PC-3 (cell line): Measurements from ENCODE around the gene GRIP1. TPM values are rescaled to one million over a fixed set of nuclear protein-coding genes. Genes with fewer than 3 reads are reported as not detected.

Experiments
- ATAC-seq: fragments of 200-7000 bp; cut with Tn5 transposase; 2 replicates; pipeline ENCODE4 v1.9.1; 2020; ENCODE audit warnings: mild to moderate bottlenecking, moderate library complexity
- BruUV-seq: library from RNA; stranded (reverse); fragments of 400-500 nt; replicated peaks from 2 replicates; lab custom pipeline; 2021; lab: Mats Ljungman, UMichigan
- CTCF ChIA-PET: fragments of 300-600 bp; sonication (Branson Sonifier 250); formaldehyde crosslinking; loops from one replicate; lab custom pipeline; 2022; ENCODE audit warnings: antibody characterized with exemption; lab: Charles Lee
- POLR2A ChIA-PET: fragments of 300-600 bp; sonication (Branson Sonifier 250); formaldehyde crosslinking; loops from one replicate; lab custom pipeline; 2022; ENCODE audit warnings: antibody characterized with exemption; ENCODE audit not compliant: unreplicated experiment; lab: Charles Lee
- DNase-seq: peaks from one replicate; pipeline ENCODE4 v3.0.0-alpha.2; 2015
- H2AFZ ChIP-seq: fragments of 300-600 bp; sonication (generic); 2 replicates; pipeline ENCODE4 v1.6.0; 2016; ENCODE audit warnings: antibody characterized with exemption, low read length
- H3F3A ChIP-seq: fragments of 300-600 bp; sonication (generic); one replicate; pipeline ENCODE4 v1.6.0; 2017; ENCODE audit warnings: antibody characterized with exemption, low read length, control low read depth, mild to moderate bottlenecking; ENCODE audit not compliant: unreplicated experiment
- H3K27ac ChIP-seq: fragments of 300-600 bp; sonication (generic); 2 replicates; pipeline ENCODE4 v1.5.1; 2016; ENCODE audit warnings: mild to moderate bottlenecking, low read length
- H3K27me3 ChIP-seq: fragments of 300-600 bp; sonication (generic); 2 replicates; pipeline ENCODE4 v1.6.1; 2016; ENCODE audit warnings: low read length, mixed read lengths
- H3K36me3 ChIP-seq: fragments of 300-600 bp; sonication (generic); 2 replicates; pipeline ENCODE4 v1.6.1; 2016; ENCODE audit warnings: low read depth, mixed run types, low read length, mixed read lengths
- H3K4me1 ChIP-seq: fragments of 300-600 bp; sonication (generic); 2 replicates; pipeline ENCODE4 v1.5.1; 2016; ENCODE audit warnings: low read length; ENCODE audit not compliant: insufficient read depth
- H3K4me2 ChIP-seq: fragments of 300-600 bp; sonication (generic); 2 replicates; pipeline ENCODE4 v1.6.0; 2016; ENCODE audit warnings: low read length
- H3K4me3 ChIP-seq: fragments of 300-600 bp; sonication (generic); 2 replicates; pipeline ENCODE4 v1.5.1; 2016; ENCODE audit warnings: mild to moderate bottlenecking, low read length, mixed read lengths
- H3K79me2 ChIP-seq: fragments of 300-600 bp; sonication (generic); 2 replicates; pipeline ENCODE4 v1.6.1; 2017; ENCODE audit warnings: low read length, mixed read lengths
- H3K9ac ChIP-seq: fragments of 300-600 bp; sonication (generic); 2 replicates; pipeline ENCODE4 v1.6.0; 2016; ENCODE audit warnings: mild to moderate bottlenecking, low read length
- H3K9me2 ChIP-seq: fragments of 300-600 bp; sonication (generic); replicated peaks from 2 replicates; pipeline ENCODE4 v1.6.1; 2016; ENCODE audit warnings: mixed run types, low read length, mixed read lengths
- H3K9me3 ChIP-seq: fragments of 300-600 bp; sonication (generic); 2 replicates; pipeline ENCODE4 v1.6.1; 2016; ENCODE audit warnings: low read length, mixed read lengths
- H4K20me1 ChIP-seq: fragments of 300-600 bp; sonication (generic); 2 replicates; pipeline ENCODE4 v1.6.1; 2016; ENCODE audit warnings: low read length, mixed read lengths
- CTCF ChIP-seq: fragments of 300-600 bp; sonication (generic); conservative IDR thresholded peaks from 2 replicates; pipeline ENCODE4 v1.5.1; 2017; ENCODE audit warnings: antibody characterized with exemption, low read depth, mild to moderate bottlenecking, low read length
- EZH2 ChIP-seq: fragments of 300-600 bp; sonication (generic); IDR thresholded peaks from one replicate; pipeline ENCODE4 v1.6.1; 2017; ENCODE audit warnings: antibody characterized with exemption, mild to moderate bottlenecking, low read length; ENCODE audit not compliant: unreplicated experiment
- EZH2phosphoT487 ChIP-seq: fragments of 300-600 bp; sonication (generic); IDR thresholded peaks from 2 replicates; pipeline ENCODE4 v1.6.1; 2018; ENCODE audit warnings: mild to moderate bottlenecking, antibody characterized with exemption, low read length, borderline replicate concordance
- intact Hi-C: fragments of 100-400 bp; cut with micrococcal nuclease; formaldehyde crosslinking; loops from 2 replicates; pipeline ENCODE4 v1.9.0; 2023
- total RNA-seq: library from RNA; depleted of rRNA; stranded (reverse); fragments of >200 nt; gene quantifications from 2 replicates; pipeline ENCODE4 v1.2.3, GENCODE V29; 2014

Gene GRIP1
- total RNA-seq, 1 experiment from 2014 or later: 2.0 TPM

- CTCF ChIA-PET: interaction anchor here (0.7 kb wide), 1 partner anchor 356 kb away, joined by 3 read pairs; no protein-coding TSS in a partner anchor
- Histone ChIP-seq H3K27ac (no peak overlapping the region), H3K36me3 (no peaks in the 10 kb centered on the region), H3F3A (no peaks in the 10 kb centered on the region), H3K4me3 (no peak overlapping the region), H3K9me3 (no peaks in the 10 kb centered on the region), H3K9me2 (no peaks in the 10 kb centered on the region), H4K20me1 (no peaks in the 10 kb centered on the region), H2AFZ (no peak overlapping the region), H3K4me2 (no peak overlapping the region), H3K27me3 (no peaks in the 10 kb centered on the region), H3K9ac (no peak overlapping the region), H3K4me1 (no peaks in the 10 kb centered on the region), H3K79me2 (no peaks in the 10 kb centered on the region)
- no peak for ATAC-seq
- DNase-seq: peak; percentile 9
- POLR2A ChIA-PET: no interaction called here
- no TSS peak for BruUV-seq
- no peak for TF ChIP-seq EZH2phosphoT487
- no peak for TF ChIP-seq EZH2
- no peak for TF ChIP-seq CTCF
- intact Hi-C loops: no loop called here
Measured at GRCh38 chr12:66623455-66623854, 55.4 kb downstream of the GRIP1 start.

- no peak for TF ChIP-seq CTCF
- TF ChIP-seq EZH2: no peak
- Histone ChIP-seq H3K4me3 (no peak overlapping the region), H3K79me2 (no peaks in the 10 kb centered on the region), H4K20me1 (no peaks in the 10 kb centered on the region), H3F3A (no peaks in the 10 kb centered on the region), H3K9me2 (no peaks in the 10 kb centered on the region), H3K27ac (no peak overlapping the region), H3K27me3 (no peaks in the 10 kb centered on the region), H3K36me3 (no peaks in the 10 kb centered on the region), H3K9ac (no peak overlapping the region), H3K4me2 (no peak overlapping the region), H3K4me1 (no peaks in the 10 kb centered on the region), H3K9me3 (no peaks in the 10 kb centered on the region), H2AFZ (no peak overlapping the region)
- DNase-seq (no peak), ATAC-seq (no peak)
- ChIA-PET POLR2A (no interaction called here), CTCF (no interaction called here)
- no TSS peak for BruUV-seq
- intact Hi-C loops: no loop called here
Measured at GRCh38 chr12:66620688-66621087, 58.2 kb downstream of the GRIP1 start.

GRCh38 chr12:66620026-66620425 lies 58.9 kb downstream of the GRIP1 start:
- peak; percentile 13 for DNase-seq
- no peak overlapping the region for H2AFZ ChIP-seq
- H3K4me3 ChIP-seq: no peak overlapping the region
- no peak overlapping the region for H3K9ac ChIP-seq
- H3K79me2 ChIP-seq: no peaks in the 10 kb centered on the region
- H3K4me2 ChIP-seq: no peak overlapping the region
- no peaks in the 10 kb centered on the region for H3K9me2 ChIP-seq
- ChIA-PET POLR2A (interaction anchor here (0.5 kb wide), 1 partner anchor 38 kb away, joined by 3 read pairs; no protein-coding TSS in a partner anchor), CTCF (no interaction called here)
- no peaks in the 10 kb centered on the region for H3K9me3 ChIP-seq
- H3K27ac ChIP-seq: no peak overlapping the region
- ATAC-seq: no peak
- H3K36me3 ChIP-seq: no peaks in the 10 kb centered on the region
- H4K20me1 ChIP-seq: no peaks in the 10 kb centered on the region
- H3F3A ChIP-seq: no peaks in the 10 kb centered on the region
- no peaks in the 10 kb centered on the region for H3K4me1 ChIP-seq
- no peak for TF ChIP-seq EZH2phosphoT487
- no peak for TF ChIP-seq CTCF
- no peak for TF ChIP-seq EZH2
- H3K27me3 ChIP-seq: no peaks in the 10 kb centered on the region
- intact Hi-C loops: no loop called here
- BruUV-seq: no TSS peak
